ENCODE data around the gene ZNF440.

The ZNF440 gene

GRCh38 chr19:11798391-11799330, 15.4 kb upstream of the ZNF440 start, which contains the start of gene ZNF491:
TSS of gene ZNF491 (plus strand) at chr19:11798523. CDS start at chr19:11805954, 7,431 bp downstream.
- Histone ChIP-seq H3K79me2 (ENCODE audit: low read length) (no peaks in the 10 kb centered on the region), H3F3A (ENCODE audit: insufficient read depth, low read length) (peaks cover 7% of the 10 kb centered on the region), H2AFZ (ENCODE audit: low read length) (peak within 1 kb of the TSS; percentile 100), H3K9me3 (replicated peaks; ENCODE audit: insufficient read depth, low read length) (no peaks in the 10 kb centered on the region), H3K27ac (ENCODE audit: low read length) (peak within 1 kb of the TSS; percentile 56; the same call in 1 of the 2 replicates), H3K9ac (ENCODE audit: low read length) (peak within 1 kb of the TSS; percentile 61; the same call in 1 of the 2 replicates), H3K4me2 (ENCODE audit: low read depth, low read length) (peak within 1 kb of the TSS; percentile 94), H3K36me3 (replicated peaks; ENCODE audit: insufficient read depth, low read length) (no peaks in the 10 kb centered on the region), H4K20me1 (ENCODE audit: insufficient read depth, low read length) (no peaks in the 10 kb centered on the region), H3K9me2 (replicated peaks; ENCODE audit: insufficient read depth, low read length) (no peaks in the 10 kb centered on the region), H3K4me3 (ENCODE audit: low read length) (peak within 1 kb of the TSS; percentile 86), H3K4me1 (ENCODE audit: low read length) (peaks cover 8% of the 10 kb centered on the region), H3K27me3 (replicated peaks; ENCODE audit: insufficient read depth, low read length) (no peaks in the 10 kb centered on the region)
- peak; percentile 94 for DNase-seq
- peak; percentile 36 for TF ChIP-seq CTCF (IDR thresholded peaks at IDR 0.05; ENCODE audit: low read length)
- no peak for TF ChIP-seq EZH2 (optimal IDR thresholded peaks at IDR 0.05; ENCODE audit: low read depth, low read length)

DNA sequence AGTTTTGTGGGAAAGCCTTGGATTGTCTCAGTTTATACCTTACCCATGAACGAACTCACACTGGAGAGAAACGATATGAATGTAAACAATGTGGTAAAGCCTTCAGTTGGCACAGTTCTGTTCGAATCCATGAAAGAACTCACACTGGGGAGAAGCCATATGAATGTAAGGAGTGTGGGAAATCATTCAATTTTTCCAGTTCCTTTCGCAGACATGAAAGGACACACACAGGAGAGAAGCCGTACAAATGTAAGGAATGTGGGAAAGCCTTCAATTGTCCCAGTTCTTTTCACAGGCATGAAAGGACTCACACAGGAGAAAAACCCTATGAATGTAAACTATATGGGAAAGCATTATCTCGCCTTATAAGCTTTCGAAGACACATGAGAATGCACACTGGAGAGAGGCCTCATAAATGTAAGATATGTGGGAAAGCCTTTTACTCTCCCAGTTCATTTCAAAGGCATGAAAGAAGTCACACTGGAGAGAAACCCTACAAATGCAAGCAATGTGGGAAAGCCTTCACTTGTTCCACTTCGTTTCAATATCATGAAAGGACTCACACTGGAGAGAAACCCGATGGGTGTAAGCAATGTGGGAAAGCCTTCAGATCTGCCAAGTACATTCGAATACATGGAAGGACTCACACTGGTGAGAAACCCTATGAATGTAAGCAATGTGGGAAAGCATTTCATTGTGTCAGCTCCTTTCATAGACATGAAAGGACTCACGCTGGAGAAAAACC, 7.5 kb upstream of the ZNF440 start:
- no peaks in the 10 kb centered on the region for H3K79me2 ChIP-seq (ENCODE audit: low read length)
- no peak for DNase-seq
- H3K27me3 ChIP-seq (replicated peaks; ENCODE audit: insufficient read depth, low read length): no peaks in the 10 kb centered on the region
- H3K36me3 ChIP-seq (replicated peaks; ENCODE audit: insufficient read depth, low read length): no peaks in the 10 kb centered on the region
- H3K27ac ChIP-seq (ENCODE audit: low read length): no peak overlapping the region
- no peaks in the 10 kb centered on the region for H3F3A ChIP-seq (ENCODE audit: insufficient read depth, low read length)
- H4K20me1 ChIP-seq (ENCODE audit: insufficient read depth, low read length): no peaks in the 10 kb centered on the region
- TF ChIP-seq EZH2 (optimal IDR thresholded peaks at IDR 0.05; ENCODE audit: low read depth, low read length) (no peak), EZH2phosphoT487 (IDR thresholded peaks at IDR 0.05; ENCODE audit: low read length) (no peak), CTCF (IDR thresholded peaks at IDR 0.05; ENCODE audit: low read length) (no peak)
- no peak overlapping the region for H3K4me2 ChIP-seq (ENCODE audit: low read depth, low read length)
- H3K9me2 ChIP-seq (replicated peaks; ENCODE audit: insufficient read depth, low read length): no peaks in the 10 kb centered on the region
- no peak overlapping the region for H2AFZ ChIP-seq (ENCODE audit: low read length)
- H3K4me3 ChIP-seq (ENCODE audit: low read length): no peak overlapping the region
- H3K9ac ChIP-seq (ENCODE audit: low read length): no peak overlapping the region
- H3K4me1 ChIP-seq (ENCODE audit: low read length): no peaks in the 10 kb centered on the region
- no peaks in the 10 kb centered on the region; the same call in 1 of the 2 replicates for H3K9me3 ChIP-seq (replicated peaks; ENCODE audit: insufficient read depth, low read length)

DNA sequence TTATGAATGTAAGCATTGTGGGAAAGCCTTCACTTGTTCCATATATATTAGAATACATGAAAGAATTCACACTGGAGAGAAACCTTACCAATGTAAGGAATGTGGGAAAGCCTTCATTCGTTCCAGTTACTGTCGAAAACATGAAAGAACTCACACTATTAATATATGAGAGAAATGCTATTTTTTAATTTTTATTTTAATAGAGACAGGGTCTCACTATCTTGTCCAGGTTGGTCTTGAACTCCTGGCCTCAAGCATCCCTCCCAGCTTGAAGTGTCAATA, 7.0 kb upstream of the ZNF440 start:
- no peak for DNase-seq
- Histone ChIP-seq H3K9ac (ENCODE audit: low read length) (no peak overlapping the region), H3K79me2 (ENCODE audit: low read length) (no peaks in the 10 kb centered on the region), H3K4me1 (ENCODE audit: low read length) (no peaks in the 10 kb centered on the region), H3K27ac (ENCODE audit: low read length) (no peak overlapping the region), H3F3A (ENCODE audit: insufficient read depth, low read length) (no peaks in the 10 kb centered on the region), H3K36me3 (replicated peaks; ENCODE audit: insufficient read depth, low read length) (no peaks in the 10 kb centered on the region), H2AFZ (ENCODE audit: low read length) (no peak overlapping the region), H3K27me3 (replicated peaks; ENCODE audit: insufficient read depth, low read length) (no peaks in the 10 kb centered on the region), H3K4me3 (ENCODE audit: low read length) (no peak overlapping the region), H3K4me2 (ENCODE audit: low read depth, low read length) (no peak overlapping the region), H3K9me3 (replicated peaks; ENCODE audit: insufficient read depth, low read length) (no peaks in the 10 kb centered on the region; the same call in 1 of the 2 replicates), H3K9me2 (replicated peaks; ENCODE audit: insufficient read depth, low read length) (no peaks in the 10 kb centered on the region), H4K20me1 (ENCODE audit: insufficient read depth, low read length) (no peaks in the 10 kb centered on the region)
- no peak for TF ChIP-seq CTCF (IDR thresholded peaks at IDR 0.05; ENCODE audit: low read length)
- no peak for TF ChIP-seq EZH2 (optimal IDR thresholded peaks at IDR 0.05; ENCODE audit: low read depth, low read length)
- TF ChIP-seq EZH2phosphoT487 (IDR thresholded peaks at IDR 0.05; ENCODE audit: low read length): no peak
